ENCODE results near the gene SPTBN4. TPM values are rescaled to one million over a fixed set of nuclear protein-coding genes. Genes with fewer than 3 reads are reported as not detected.

SPTBN4 gene
- total RNA-seq, 1 donor from 2014 or later, result 0.43 TPM

- DNase-seq (ENCODE audit: low spot score in 2 of 2), result peak; percentile 100
- intact Hi-C loops (cut with DNase I), result loop anchor here (1.0 to 5.0 kb wide), 3 partner anchors 9 to 247 kb away; partner anchors contain the start of genes LTBP4 and NUMBL
- TF ChIP-seq CTCF (IDR thresholded peaks at IDR 0.05), result no peak
- Histone ChIP-seq H3K27ac (peak overlapping the region; percentile 96 to 97), H3K4me1 (peaks cover 3 to 13% of the 10 kb centered on the region in 2 donors), H3K36me3 (peaks cover 25 to 43% of the 10 kb centered on the region in 2 donors), H3K9me3 (no peaks in the 10 kb centered on the region), H3K4me3 (peak overlapping the region; percentile 93 to 96), H3K27me3 (no peaks in the 10 kb centered on the region)
Observed at GRCh38 chr19:40443131-40443999, 23.4 kb upstream of the SPTBN4 start.

- no peak for TF ChIP-seq CTCF (IDR thresholded peaks at IDR 0.05)
- Histone ChIP-seq H3K4me3 (peak within 1 kb of the TSS; percentile 93 to 96), H3K4me1 (peaks cover 3 to 13% of the 10 kb centered on the region in 2 donors), H3K36me3 (peaks cover 28 to 51% of the 10 kb centered on the region in 2 donors), H3K9me3 (no peaks in the 10 kb centered on the region), H3K27ac (peak within 1 kb of the TSS; percentile 96 to 97), H3K27me3 (no peaks in the 10 kb centered on the region)
- DNase-seq (ENCODE audit: low spot score in 2 of 2), result peak; percentile 92 to 99
- intact Hi-C loops (cut with DNase I), result loop anchor here (1.0 to 5.0 kb wide), 8 partner anchors 10 to 246 kb away; partner anchors contain the start of genes BLVRB, C19orf47, LTBP4 and NUMBL
Observed at GRCh38 chr19:40444000-40444824, 22.6 kb upstream of the SPTBN4 start, which contains the start of gene SERTAD3. TSS of gene SERTAD3 (minus strand) at chr19:40444335. CDS start at chr19:40442080, 2,255 bp downstream.

GRCh38 chr19:40444825-40445312 lies 21.9 kb upstream of the SPTBN4 start:
- Histone ChIP-seq H3K27me3 (no peaks in the 10 kb centered on the region), H3K9me3 (no peaks in the 10 kb centered on the region), H3K36me3 (peaks cover 32 to 53% of the 10 kb centered on the region in 2 donors), H3K4me1 (peaks cover 3 to 13% of the 10 kb centered on the region in 2 donors), H3K4me3 (peak overlapping the region; percentile 93 to 96), H3K27ac (peak overlapping the region; percentile 96 to 97)
- TF ChIP-seq CTCF (IDR thresholded peaks at IDR 0.05), result peak in 1 of 3 experiments; percentile 44
- DNase-seq (ENCODE audit: low spot score in 2 of 2), result no peak
- intact Hi-C loops (cut with DNase I), result loop anchor here (1.0 to 5.0 kb wide), 6 partner anchors 20 to 157 kb away; partner anchors contain the start of genes BLVRB, C19orf47, LTBP4 and PLD3

GRCh38 chr19:40445780-40446262 lies 21.0 kb upstream of the SPTBN4 start:
- Histone ChIP-seq H3K27me3 (no peaks in the 10 kb centered on the region), H3K4me3 (no peak overlapping the region), H3K4me1 (peaks cover 3 to 13% of the 10 kb centered on the region in 2 donors), H3K36me3 (peaks cover 26 to 48% of the 10 kb centered on the region in 2 donors), H3K27ac (no peak overlapping the region), H3K9me3 (no peaks in the 10 kb centered on the region)
- intact Hi-C loops (cut with DNase I), result no loop called here
- TF ChIP-seq CTCF (IDR thresholded peaks at IDR 0.05), result no peak
- DNase-seq (ENCODE audit: low spot score in 2 of 2), result no peak

DNA sequence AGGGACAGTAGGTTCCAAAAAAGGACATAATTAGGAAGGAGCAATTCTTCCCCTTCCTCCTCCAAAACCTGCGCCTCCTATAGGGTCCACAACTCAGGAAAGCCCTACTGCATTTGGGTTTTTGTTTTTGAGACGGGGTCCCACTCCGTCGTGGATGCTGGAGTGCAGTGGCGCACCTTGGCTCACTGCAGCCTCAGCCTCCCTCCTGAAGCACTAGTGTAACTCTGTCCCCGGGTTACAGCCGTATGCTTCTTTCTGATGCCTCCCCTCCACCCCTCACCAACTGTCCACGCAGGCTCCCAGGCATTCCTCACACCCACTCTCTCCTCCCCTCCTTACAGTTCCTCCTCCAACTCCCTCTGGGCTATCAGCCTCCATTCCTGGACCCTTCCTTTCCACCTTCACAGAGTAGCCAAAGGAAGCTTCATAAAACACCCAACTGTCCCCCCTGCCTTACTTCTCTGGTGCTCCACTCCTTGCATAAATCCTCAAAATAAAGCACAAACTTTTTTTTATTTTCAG lies 20.5 kb upstream of the SPTBN4 start:
- Histone ChIP-seq H3K4me1 (peaks cover 3 to 11% of the 10 kb centered on the region in 2 donors), H3K27me3 (no peaks in the 10 kb centered on the region), H3K27ac (no peak overlapping the region), H3K4me3 (no peak overlapping the region), H3K36me3 (peaks cover 24 to 48% of the 10 kb centered on the region in 2 donors), H3K9me3 (no peaks in the 10 kb centered on the region)
- intact Hi-C loops (cut with DNase I), result no loop called here
- no peak for DNase-seq (ENCODE audit: low spot score in 2 of 2)
- no peak for TF ChIP-seq CTCF (IDR thresholded peaks at IDR 0.05)
